Measurements from ENCODE around the gene SAMD8.
A peak's percentile ranks its signal among the peaks of the same experiment; 100 is the strongest.
"Not testable (repeated sequence)": the region's sequence is repeated elsewhere in the genome, so short reads cannot be mapped to it uniquely, and the experiment has no call there.

Gene SAMD8

DNA sequence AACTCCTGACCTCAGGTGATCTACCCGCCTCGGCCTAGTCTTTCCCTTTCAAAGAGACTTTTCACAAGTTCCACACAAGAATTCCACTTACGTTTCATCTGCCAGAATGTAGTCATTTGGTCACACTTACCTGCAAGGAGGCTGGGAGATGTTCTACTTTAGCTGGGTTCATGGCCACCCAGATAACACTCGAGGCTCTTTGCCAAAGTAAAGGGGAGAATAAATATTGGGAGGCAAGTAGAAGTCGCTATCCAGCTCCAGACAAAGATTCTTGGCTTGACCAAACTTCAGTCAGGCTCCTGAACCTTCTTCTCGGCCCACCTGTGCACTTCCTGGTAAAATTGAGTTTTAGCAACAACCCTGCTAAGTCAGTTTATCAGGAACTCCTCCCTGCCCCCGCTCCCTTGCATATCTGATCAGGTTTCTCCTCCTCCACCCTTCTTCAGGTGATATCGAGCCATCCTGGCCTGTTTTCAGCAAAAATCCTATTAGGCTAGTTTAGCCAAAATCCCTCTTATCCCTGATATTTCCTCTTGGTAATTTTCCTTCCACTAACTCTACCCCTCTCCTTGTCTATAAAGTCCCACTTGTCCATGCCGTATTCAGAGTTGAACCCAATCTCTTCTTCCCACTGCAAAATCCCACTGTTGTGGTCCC, 25.1 kb upstream of the SAMD8 start:
- DNase-seq (ENCODE audit: low spot score), result no peak

- no peak for DNase-seq (ENCODE audit: low spot score)
Observed at GRCh38 chr10:75088640-75089039, 22.8 kb upstream of the SAMD8 start.

DNA sequence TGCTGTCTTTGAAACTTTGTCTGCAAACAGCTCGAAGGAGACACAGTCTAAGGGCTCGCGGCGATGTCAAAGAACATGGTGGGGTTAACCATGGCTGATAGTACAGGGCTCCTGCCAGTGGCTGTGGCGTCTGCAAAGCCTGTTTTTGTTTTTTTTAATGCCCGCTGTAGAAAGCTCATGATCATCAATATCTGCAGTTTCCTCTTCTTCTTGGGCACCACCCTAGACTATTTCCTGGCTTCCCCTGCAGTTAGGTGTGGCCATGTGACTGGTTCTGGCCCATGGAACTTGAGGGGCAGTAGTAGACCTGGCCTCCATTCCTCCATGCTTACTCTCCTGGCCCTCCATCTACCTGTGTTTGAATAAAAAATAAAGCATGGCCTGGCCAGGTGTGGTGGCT, 21.8 kb upstream of the SAMD8 start:
- DNase-seq (ENCODE audit: low spot score), result no peak

DNA sequence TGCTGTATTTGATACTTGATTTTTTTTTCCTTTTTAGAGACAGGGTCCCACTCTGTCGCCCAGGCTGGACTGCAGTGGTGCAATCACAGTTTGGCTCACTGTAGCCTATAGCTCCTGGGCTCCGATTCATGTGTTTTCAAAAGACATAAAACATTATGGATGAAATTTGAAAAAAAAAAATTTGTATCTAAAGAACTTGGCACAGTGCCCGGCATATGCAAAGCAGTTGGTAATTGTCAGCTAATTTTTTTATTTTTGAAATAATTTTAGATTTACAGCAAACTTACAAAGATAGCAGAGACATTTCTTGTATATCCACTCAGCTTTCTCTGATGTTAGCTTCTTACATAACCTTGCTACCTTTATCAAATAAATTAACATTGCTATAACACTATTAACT, 20.3 kb upstream of the SAMD8 start:
- peak; percentile 14 for DNase-seq (ENCODE audit: low spot score)

DNA sequence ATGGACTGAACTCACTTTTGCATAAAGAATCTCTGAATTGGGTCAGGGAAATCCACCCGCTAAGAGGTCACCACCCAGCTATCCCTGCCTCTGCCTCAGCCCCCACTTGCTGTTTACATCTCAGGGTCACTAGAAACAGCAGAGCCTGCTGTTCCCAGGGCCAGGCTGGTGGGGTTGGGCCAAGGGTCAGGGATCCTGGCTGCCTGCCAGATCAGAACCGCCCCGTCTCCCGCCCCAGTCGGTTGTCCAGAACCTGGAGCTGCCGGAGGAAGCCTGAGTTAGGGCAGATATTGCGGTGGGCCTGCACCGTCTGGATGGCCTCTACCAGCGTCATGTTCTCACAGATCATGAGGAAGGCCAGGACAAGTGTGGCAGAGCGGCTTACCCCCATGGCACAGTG, 17.0 kb upstream of the SAMD8 start:
- DNase-seq (ENCODE audit: low spot score), result no peak

GRCh38 chr10:75095631-75096030, 15.8 kb upstream of the SAMD8 start:
- DNase-seq (ENCODE audit: low spot score), result no peak

- DNase-seq (ENCODE audit: low spot score), result no peak
Observed at GRCh38 chr10:75096749-75097148, 14.7 kb upstream of the SAMD8 start.

DNA sequence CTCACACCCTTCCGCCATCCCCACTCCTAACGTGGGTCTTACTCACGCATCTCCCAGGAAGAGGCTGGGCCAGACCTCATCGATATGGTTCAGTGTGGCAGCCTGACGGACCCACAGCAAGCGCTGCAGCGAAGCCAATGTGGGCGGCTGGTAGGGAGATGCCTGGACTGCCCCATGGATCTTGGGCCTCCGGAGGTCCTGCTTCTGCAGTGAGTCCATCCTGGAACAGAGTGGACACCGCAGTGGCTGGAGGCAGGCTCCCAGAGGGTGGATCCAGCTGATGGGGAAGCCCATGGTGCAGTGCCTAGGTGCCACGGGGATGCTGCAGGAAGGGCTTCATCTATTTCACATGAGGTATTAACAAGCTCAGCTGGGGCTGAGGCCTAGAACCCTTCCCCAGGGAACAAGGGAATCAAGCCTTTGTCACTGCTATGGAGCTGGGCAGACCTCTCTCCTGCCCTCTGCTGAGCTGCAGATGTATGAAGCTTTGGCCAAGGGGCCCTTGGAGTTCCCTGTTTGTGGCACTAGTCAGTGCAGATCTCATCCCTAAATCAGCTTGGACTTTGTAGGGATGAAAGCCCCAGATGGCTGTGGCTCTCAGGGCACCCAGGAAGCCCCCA, 13.7 kb upstream of the SAMD8 start:
- DNase-seq (ENCODE audit: low spot score), result no peak

- DNase-seq (ENCODE audit: low spot score), result no peak
Observed at GRCh38 chr10:75098902-75099673, 12.4 kb upstream of the SAMD8 start.

DNA sequence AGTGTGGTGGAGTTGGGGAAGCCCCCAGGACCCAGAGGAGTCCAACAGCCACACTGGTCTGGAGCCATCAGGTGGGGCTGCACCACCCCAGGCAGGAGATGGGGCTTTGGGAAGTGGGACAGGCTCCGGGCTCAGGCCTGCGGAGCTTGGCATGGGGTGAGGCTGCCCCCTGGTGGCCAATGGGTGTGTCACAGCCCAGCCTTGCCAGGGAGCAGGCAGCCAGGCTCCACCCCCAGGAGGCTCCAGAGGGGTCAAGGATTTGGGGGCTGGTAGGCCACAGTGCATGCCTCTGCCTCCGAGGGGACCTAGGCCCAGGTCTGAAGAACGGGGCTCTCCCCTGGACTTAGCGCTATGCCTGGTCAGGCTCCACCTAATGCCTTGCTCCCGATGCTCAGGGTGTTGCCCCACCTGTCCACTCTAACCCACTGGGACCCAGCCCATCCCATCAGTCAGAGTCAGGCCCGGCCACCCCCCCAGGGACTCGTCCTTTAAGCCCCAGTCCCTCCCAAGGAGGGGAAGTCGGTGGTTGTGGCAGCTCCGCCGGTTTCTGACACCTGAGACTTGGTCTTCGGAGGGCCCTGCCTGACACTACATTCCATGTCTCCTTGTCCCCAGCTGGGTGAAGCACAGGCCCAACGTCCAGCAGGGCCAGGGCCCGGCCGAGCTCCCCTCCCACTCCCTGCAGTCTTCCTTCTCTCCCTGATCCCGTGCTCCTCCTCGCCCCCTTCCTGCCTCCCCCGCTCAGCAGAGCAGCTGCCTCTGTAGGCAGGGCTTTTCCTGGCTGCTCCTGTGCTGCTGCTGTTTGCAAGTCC, 11.3 kb upstream of the SAMD8 start:
- DNase-seq (ENCODE audit: low spot score), result peak; percentile 54

DNA sequence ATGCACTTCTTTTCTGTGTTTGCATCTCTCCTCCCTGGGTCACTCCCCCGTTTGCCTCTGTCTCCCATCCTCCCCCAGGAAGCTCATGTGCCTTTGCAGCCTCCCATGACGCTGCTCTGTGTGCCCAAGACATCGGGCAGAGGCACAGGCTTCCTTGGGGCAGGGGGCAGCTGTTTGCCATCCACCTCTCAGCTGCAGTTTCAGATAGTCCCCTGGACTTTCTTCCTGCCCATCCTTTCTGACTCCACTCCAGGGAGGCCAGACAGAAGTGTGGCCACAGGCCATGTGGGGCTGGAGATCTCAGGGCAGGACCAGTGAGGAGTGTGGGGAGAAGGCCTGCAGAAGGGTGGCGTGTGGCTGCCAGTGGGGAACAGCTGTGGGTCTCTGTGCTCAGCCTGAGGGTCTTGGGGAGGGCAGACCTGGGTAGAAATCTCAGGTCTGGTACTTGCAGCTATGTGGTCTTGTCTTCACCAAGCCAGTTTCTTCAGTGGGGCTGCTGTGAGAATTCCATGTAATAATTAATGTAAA, 10.6 kb upstream of the SAMD8 start:
- no peak for DNase-seq (ENCODE audit: low spot score)

DNA sequence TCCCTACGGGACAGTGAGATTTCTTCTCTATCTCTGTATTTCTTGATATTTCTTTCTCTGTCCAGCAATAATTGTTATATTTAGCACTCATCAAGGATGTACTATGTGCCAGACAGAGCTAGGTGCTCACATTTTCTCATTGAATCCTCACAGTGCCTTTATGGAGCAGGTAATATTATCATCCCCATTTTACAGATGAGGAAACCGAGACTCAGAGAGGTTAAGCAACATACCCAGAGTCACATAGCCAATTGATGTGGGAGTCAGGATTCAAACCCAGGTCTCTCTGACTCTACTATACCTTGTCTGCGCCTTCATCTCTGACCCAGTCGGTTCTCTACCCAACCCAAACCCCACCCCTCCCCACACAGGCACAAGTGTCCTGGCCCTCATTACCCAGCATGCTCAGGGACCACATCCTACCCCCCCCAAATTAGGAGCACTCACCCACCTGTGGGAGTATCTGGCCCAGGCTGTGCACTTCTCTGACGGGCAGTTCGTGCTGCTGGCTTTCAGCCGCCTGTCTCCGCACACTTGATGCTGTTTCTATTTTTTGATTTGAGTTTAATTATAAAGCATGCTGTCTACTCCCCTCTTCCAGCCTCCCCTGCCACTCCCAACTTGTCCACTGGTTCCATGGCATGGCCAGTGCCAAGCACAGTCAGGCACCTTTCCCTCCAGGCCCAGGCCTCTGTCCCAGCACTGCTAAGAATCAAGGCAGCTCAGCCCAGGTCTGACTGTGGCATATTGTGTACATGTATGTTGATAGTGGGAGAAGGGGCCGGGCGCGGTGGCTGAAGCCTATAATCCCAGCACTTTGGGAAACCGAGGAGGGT, 9.8 kb upstream of the SAMD8 start:
- DNase-seq (ENCODE audit: low spot score), result no peak

DNA sequence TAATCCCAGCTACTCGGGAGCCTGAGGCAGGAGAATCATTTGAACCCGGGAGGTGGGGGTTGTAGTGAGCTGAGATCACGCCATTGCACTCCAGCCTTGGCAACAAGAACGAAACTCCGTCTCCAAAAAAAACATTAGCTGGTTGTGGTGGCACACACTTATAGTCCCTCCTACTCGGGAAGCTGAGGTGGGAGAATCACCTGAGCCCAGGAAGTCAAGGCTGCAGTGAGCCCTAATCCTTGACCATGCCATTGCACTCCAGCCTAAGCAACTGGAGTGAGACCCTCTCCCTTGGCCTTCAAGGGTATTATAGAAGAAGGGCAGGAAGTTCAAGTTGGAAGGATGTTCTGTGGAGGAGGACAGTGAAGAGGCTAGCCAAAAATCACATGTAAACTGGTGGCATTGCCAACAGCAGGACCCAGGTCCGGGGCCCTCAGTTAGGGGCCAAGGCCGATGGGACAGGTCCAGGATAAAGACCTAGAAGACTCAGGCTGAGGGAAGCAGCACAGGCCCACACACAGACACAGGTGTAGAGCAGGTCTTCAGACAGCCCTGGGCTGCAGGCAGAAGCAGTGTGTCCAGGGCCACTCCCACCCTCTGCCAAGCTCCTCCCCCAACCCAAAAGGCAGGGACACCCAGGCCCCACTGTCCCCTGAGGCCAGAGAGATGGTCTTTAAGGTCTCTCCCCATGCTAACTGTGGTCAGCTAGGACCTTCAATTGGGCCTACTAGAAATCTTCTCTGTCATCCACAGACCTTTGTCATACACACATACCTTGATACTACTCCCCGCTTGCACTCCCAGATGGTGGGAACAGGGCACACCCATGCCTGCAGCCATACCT, 8.4 kb upstream of the SAMD8 start:
- no peak for DNase-seq (ENCODE audit: low spot score)

DNA sequence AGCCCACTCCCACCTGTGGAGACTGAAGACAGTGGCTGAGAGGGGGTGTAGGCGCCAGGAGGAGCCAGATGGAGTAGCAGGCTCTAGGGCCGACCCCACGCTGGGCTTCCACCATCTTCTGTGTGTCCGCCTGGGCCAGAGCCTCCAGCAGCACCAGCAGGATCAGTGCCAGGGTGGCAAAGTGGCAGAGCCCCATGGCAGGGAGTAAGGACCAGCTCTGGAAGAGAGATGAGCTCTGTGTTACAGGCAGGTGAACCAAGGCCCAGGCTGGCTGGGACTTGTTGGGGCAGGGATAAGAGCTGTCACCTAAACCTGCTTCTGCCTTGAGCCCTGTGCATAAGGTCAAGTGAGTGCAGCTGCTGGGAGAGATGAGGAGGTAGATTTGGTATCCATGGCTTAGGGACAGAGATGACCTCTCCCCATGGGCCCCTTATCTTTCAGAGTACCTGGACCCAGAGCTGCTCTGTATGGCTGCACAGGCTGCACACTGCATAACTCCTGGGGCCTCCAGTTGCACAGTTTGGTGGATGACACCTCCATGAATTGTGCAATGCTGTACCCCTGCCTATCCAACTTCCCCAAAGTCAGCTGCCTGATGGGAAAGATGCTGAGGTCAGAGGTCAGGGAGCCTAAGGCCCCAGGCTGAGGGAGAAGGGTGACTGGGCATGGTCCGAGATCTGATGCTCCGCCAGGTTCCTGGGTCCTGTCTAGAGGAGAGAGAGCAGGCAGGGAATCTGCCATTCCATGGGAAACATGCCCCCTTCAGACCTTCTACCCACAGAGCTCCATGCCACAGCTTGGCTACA, 7.4 kb upstream of the SAMD8 start:
- no peak for DNase-seq (ENCODE audit: low spot score)

- DNase-seq (ENCODE audit: low spot score), result no peak
Observed at GRCh38 chr10:75104842-75105241, 6.6 kb upstream of the SAMD8 start.

DNA sequence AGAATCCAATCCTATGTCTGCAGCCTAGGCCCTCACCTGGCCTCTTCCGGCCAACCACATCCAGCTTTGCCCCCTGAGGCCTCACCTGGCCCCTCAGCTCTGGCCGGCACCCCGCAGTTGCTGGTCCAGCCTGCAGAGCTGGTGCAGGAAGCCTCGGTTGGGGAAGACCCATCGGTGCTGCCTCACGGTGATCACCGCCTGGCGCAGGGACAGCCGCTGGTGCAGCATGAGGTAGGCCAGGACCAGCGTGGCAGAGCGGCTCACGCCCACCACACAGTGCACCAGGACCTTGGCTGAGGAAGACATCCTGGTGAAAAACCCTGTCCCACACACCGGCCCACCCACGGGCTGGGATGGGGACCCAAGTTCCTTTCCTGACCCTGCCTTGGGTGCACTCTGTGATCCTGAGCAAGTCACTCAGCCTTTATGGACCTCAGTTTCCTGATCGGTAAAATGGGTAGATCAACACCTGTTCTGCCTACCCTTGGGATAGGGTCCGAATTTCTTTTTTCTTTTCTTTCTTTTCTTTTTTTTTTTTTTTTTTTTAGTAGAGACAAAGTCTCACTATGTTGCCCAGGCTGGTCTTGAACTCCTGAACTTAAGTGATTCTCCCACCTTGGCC, 5.8 kb upstream of the SAMD8 start:
- no peak for DNase-seq (ENCODE audit: low spot score)

- DNase-seq (ENCODE audit: low spot score), result no peak
Observed at GRCh38 chr10:75106242-75106641, 5.2 kb upstream of the SAMD8 start.

DNA sequence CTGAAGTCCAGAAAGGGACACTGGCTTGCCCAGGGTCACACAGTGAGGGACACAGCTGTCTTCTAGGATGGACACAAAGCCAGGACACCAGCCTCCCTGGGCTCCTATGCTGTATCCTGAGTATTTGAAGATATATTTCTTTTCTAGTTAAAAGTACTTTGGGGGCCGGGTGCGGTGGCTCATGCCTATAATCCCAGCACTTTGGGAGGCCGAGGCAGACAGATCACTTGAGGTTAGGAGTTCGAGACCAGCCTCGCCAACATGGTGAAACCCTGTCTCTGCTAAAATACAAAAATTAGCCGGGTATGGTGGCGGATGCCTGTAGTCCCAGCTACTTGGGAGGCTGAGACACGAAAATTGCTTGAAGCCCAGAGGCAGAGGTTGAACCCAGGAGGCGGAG, 4.6 kb upstream of the SAMD8 start:
- not testable (repeated sequence) for DNase-seq (ENCODE audit: low spot score)

Measured in NAMALWA (cell line).